Measurements from ENCODE around the gene ADCY7.

The ADCY7 gene

DNA sequence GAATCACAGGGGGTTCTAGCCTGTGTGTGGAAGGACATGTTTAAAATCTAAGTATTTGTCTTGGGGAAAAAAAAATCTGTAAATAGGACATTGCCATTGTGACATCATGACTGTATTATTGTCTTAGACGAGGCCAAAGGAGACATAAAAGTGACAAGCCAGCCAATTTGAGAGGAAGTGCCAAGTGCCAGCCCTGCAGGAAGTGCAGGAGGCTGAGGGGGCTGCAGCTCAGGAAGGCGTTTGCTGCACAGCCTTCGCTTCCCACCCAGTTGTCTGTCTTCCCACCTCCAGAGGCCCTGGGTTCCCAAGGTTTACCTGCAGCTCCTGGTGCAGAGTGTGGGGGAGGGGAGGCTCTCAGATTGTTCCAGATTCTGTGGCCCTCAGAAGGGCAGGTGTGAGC, 1.3 kb downstream of the ADCY7 start:
- no peak for DNase-seq (ENCODE audit: low spot score)

DNA sequence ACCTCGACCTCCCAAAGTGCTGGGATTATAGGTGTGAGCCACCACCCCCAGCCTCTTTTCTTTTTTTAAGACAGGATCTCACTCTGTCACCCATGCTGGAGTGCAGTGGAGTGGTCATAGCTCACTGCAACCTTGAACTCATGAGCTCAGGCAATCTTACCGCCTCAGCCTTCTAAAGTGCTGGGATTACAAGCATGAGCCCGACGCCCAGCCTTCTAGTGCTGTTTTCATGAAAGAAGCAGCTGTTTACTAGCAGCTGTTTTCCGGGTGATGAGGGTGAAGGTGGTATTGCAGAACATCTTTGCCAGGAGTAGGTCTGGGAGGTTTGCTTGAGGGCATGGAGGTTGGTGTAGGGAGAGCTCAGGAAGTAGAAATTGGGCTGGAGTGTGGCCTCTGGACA, 2.0 kb downstream of the ADCY7 start:
- DNase-seq (ENCODE audit: low spot score) = no peak

DNA sequence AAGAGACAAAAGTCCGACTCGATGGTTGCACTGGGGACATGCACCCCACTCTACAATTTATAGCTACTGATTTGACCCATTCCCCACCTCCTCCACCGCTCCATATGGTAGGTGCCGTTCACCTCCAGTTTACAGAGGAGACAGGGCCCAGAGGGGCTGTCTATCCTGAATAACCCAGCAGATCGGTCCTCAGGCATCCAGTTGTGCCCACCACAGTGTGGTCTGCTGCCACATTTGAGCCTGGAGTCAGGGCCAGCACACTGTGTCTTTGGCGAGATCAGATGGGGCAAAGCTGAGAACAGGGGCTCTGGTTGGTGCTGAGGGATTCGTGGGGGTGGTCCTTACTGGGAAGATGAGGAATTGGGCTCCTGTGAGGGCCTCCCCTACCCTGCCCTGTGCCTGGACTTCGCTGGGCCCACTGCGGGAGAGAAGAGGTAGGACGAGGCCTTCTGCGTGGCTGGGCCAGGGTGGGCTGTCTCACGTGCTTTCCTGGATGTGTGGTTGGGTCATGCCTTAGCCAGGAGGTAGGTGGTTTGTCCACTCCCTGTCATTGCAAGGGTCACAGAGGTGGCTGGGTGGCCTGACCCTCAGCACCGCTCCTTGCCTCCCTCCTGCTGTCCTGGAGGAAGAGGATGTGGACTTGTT, 2.8 kb downstream of the ADCY7 start:
- DNase-seq (ENCODE audit: low spot score) = no peak

DNA sequence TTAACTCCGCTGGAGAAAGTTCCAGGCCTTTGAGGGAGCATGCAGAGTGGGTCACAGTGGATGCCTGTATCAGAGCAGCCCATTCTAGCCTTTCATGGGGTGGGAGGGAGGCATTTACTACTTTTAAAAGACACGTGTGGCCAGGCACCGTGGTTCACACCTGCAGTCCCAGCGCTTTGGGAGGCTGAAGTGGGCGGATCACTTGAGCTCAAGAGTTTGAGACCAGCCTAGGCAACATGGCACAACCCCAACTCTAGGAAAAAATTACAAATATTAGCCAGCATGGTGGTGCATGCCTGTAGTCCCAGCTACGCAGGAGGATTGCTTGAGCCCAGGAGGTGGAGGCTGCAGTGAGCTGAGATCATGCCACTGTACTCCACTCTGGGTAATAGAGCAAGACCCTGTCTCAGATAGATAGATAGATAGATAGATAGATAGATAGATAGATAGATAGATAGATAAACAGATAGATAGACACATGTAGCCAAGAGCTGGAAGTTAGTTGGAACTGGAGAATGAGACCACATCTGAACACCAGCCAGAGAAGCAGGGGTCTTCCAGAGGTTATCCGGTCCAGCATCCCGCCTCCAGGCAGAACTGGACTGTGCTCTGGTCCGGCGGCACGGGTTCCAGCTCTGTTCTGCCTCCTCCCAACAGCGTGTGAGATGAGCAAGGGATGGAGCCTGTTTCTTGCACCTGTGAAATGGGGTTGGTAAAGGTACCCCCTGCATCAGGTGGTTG, 3.6 kb downstream of the ADCY7 start:
- DNase-seq (ENCODE audit: low spot score) = no peak

DNA sequence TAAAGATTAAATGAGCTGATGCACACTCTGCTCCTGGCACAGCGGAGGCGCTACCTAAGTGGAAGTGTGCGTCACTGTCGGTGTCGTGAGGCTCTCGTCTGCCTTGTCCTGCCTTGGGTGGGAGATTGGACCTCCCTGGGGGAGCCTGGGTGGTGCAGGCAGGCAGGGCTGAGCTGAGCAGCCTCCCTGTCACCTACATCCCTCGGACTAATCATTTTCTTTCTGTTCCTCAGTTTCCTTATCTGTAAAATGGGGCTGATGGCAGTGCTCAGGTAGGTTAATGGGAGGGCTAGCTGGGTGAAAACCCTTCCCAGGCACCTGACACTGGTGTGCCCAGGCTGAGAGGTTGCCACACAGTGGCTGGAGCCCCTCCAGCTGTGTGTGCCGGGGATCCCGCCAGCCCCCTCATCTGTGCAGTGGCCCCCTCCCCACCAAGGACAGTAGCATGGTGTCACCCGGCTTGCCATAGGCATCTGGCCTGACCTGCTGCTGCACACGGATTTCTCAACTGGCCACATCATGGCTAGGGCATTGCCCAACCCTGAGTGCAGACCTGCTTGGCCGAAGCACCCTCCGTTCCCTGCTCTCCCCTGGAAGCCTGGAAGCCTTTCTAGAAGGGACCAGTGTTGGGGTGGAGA, 4.3 kb downstream of the ADCY7 start:
- DNase-seq (ENCODE audit: low spot score) = no peak

DNA sequence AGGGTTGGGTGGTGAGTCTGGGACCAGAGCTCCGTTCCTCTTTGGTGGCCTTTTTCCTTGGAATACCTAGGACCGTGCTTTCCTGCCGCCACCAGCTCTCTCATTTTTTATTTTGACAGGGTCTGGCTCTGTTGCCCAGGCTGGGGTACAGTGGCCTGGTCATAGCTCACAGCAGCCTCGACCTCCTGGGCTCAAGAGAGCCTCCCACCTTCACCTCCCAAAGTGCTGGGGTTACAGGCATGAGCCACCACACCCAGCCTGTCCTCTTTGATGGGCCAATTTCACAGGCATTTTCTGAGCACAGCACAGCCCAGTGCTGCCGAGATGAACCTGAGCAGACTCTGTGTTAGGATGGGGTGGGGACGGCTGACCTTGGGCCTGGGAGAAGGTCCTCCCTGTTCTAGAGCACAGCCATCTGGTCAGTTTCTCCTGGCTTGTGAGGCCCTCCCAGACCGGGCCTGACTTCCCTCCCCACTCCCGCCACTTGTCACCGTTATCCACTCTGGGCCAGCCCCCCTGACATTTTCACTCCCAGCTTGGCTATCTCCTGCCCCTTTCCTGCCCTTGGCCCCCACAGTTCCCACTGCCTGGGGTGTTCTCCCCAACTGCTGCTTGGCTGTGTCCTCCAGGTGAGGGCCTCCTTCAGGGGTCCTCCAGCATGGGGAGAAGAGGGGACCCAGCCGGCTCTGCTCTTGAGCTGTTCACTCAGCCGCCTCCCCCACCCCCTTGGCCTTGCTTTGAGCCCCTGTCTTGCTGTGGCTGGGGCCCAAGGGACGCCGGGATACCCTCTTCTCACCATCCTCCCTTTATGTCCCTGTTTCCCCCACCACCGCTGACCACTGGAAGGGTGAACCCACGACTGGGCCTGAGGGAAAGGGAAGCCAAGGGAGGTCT, 5.0 kb downstream of the ADCY7 start:
- no peak for DNase-seq (ENCODE audit: low spot score)

DNA sequence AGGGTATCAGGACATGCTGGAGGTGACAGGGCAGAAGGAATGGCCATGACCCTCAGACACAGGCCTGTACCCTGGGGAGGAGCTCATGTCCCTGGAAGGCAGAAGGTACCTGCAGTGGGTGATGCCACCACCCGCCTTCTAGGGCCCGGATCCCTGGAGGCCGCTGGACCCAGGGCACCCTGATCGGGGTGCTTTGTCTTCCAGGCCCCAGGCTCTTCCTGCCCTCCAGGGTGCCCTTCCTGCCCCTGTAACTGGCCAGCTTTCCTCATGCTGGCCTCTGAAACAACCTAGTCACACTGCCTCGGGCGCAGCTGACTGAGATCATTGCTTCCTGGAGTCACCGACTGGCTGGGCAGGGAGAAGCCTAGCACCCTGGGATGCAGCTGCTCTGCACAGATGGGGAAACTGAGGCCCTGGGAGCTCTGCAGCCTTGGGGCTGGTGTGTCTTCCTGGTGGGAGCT, 5.8 kb downstream of the ADCY7 start:
- no peak for DNase-seq (ENCODE audit: low spot score)

DNA sequence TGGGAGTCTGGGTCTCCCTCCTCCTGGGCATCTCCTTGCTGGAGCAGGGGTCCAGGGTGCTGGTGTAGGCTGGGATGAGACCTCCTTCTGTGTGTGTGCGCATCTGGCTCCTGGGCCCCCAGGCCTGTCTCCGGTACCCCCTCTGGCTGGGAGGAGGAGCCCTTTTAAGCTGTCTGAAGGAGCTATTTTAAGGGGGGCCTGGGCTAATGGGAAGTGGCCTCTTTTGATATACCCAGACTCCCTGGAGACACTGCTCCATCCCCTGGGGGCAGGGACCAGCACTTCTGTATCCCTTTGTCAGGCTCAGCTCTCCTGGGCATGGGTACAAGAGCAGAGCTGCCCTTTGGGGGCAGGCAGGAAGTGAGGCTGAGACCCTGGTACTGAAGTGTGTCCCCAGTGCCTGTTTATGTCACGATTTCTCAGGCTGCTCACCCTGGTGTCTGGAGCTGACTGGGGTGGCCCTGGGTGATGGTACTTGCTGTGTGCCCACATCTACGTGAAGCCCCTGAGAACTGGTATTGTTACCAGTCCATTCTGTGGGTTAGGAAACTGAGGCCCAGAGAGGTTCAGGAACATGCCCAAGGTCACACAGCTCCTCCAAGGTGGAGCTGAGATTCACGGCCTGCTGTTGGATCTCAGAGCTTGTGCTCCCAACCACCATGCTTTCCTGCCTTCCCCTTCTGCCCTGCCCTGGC, 6.5 kb downstream of the ADCY7 start:
- DNase-seq (ENCODE audit: low spot score) = no peak

DNA sequence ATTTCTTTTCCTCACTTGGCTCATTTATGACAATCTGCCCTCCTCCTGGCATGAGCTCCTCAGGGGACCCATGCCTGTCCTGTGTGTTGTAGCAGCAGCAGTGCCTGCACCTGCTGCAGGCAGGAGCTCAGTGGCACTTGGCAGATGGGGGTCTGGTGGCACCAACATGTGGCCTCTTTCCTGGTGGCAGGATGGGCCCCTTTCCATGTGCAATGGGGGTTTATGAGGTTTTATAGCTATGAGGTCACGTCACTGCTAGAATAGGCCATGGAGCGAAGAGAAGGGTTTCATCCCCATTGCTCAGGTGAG, 7.0 kb downstream of the ADCY7 start:
- no peak for DNase-seq (ENCODE audit: low spot score)

DNA sequence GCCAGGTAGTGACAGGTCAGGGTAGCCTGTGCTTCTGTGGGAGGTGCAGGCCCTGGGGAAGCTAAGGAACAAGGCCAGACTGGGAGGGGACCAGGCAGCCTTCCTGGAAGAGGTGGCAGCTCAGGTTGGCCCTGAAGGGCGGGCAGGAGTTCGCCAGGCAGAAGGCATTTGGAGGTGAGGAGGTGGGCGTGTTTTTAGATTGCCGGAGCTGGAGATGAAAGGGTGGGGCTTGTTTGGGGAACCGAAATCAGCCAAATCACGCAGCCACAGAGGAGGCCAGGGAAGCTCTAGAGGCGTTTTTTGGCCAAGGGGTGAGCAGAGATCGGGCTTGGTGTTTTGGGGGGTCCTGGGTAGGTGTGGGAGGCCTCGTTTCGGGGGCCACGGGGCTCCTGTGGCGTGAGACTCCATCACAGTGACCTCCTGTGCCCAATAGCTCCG, 7.6 kb downstream of the ADCY7 start:
- no peak for DNase-seq (ENCODE audit: low spot score)

DNA sequence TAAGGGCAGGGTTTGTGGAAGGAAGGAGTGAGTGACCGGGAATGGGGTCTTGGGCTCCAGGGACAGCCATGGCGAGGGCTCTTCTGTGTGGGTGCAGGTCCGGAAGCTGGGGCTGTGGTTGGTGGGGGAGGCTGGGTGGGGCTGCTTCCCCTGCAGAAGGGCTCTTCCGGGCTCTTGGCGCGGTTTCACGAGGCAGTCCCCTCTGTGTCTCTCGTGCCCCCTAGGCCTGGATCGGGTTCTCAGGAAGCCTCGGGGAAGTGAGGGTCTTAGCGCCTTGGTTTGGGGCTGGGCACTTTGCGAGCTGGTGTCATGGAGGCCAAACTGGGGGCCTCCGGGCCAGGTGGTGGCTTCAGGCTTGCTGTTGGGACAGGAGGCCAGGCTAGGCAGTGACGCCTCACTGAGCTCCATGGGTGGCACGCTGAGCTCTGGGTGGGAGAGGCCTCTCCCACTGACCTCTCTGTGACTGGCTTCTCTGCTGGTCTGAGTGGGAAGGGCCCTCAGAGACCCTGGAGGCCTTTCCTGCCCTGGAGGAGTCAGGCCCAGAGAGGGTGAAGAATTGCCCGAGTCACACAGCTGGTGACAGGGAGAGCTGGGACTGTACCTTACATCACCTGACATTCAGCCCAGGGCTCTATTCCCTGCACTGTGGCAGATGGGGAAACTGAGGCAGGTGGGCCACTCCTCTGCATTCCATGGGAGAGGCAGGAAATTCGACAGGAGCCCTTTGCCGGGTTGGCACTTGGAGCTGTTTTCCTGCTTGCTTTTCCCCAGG, 8.2 kb downstream of the ADCY7 start:
- no peak for DNase-seq (ENCODE audit: low spot score)

DNA sequence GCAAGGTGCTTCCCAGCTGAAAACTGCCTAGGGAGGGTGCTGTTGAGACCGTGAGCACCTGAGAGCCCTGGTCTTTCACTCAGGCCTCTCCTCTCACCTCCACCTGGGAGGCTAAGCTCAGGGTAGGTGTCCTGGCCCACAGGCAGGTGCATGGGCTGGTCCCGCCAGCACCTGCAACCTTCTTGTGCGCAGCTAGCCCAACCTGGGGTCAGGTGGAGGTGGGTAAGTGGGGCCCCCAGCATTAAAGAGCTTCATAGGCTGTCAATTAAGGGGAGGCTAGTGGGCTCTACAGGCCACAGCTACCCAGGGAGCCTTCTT, 8.7 kb downstream of the ADCY7 start:
- no peak for DNase-seq (ENCODE audit: low spot score)

DNA sequence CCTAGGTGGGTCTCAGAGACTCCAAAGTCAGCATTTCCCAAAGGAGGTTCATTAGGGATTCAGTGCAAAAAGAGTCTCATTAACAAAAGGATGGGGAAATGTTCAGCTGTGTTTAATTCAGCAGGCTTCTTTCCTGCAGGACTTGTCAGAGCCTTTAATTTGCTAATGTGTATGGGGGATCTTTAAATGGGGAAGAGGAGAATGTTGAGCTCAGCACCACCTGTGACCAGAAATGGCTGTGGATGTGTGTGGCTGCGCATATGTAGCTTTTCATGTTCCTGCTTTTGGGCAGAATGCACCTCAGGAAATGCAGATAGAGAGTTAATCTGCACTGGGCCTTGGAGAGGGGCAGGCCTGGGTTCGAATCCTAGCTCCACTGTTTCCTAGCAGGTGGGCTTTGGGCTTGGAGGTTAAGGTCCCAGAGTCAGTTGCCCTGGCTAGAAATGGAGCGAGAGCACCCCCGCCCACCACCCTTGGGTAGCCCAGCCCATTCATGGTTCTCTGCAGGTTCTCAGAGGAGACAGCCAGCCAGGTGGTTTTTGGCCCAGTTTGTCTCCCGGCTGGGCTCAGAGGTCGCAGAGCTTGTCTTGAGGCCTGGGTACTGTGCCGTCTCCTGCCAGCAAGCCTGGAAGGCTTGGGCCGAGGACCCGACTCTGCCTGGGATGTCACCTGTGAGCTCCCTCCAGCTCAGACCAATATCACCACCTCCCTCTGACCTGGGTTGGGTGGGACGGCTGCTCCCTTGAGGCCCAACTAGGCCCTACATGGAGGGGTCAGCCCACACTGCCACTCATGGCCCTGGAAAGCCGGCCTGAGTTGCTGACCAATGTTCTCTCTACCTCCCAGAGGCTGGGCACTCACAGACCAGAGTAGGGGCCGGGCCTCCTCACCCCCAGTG, 9.3 kb downstream of the ADCY7 start:
- no peak for DNase-seq (ENCODE audit: low spot score)

DNA sequence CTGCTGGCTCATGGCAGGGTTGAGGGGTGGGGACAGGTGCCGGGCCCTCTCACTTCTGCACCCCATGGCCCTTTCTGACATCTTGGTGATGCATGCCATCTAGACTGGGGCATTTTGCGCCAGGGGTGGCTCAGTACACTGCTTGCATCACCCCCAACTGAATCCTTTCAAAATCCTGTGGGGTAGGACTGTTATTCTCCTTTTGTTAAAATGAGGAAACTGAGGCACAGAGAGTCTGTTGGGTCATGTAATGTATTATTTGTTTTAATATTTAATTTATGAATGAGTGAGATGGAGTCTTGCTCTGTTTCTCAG, 9.9 kb downstream of the ADCY7 start:
- no peak for DNase-seq (ENCODE audit: low spot score)

DNA sequence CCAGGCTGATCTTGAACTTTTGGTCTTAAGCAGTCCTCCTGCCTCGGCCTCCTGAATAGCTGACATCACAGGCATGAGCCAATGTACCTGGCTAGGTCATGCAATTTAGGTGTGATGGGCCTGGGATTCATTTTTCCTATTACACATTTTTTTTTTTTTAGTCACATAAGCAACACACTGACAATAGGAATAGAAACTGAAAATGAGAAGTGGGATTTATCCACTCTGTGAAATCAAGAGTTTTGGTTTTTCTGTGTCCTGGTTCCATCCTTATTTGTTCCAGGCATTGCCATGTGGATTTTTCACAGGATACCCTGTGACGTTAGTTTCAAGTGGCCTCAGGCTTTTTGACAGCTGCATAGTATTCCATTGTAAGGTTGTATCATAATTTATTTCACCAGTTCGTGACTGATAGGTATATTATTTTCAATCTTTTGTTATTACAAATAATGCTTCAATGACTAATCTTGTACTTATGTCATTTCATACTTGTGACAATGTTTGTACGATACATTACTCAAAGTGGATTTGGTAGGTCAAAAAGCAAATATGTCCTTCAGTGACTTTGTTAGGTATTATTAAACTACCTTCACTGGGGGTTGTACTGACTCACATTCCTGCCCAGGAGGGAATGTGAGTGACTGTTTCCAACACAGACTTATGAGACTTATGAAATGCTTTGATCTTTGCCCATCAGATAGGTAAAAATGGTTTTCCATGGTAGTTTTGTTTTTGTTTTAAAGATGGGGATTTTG, 10.6 kb downstream of the ADCY7 start:
- no peak for DNase-seq (ENCODE audit: low spot score)

DNA sequence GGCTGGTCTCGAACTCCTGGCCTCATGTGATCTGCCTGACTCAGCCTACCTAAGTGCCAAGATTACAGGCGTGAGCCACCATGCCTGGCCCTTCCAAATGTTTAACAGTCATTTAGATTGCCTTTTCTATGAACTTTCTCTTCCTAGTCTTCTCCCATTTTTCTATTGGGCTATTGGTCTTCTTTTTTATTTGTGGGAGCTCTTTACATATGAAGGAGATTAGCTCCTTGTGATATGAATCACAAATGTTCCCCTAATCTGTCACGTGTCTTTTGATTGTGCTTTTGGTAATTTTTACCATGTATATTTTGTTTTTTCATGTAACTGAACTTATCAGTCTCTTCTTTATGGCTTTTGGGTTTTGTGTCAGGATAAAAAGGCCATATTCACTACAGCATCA, 11.9 kb downstream of the ADCY7 start:
- DNase-seq (ENCODE audit: low spot score) = no peak

DNA sequence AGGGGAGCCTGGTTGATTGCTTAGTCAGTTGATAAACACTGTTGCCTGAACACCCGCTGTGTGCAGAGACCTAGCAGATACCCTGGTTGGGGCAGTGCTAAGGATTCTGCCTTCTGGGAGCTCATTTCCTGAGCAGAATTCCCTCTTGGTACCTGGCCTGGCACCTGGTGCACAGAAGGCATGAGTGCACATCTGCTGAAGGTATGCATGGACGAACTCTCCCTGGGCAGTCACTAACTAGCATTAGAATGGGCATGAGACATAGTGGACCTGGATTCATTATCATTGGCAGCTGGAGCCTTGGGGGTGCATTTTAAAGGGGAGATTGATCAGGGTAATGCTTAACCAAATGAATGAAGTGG, 13.1 kb downstream of the ADCY7 start:
- DNase-seq (ENCODE audit: low spot score) = no peak

DNA sequence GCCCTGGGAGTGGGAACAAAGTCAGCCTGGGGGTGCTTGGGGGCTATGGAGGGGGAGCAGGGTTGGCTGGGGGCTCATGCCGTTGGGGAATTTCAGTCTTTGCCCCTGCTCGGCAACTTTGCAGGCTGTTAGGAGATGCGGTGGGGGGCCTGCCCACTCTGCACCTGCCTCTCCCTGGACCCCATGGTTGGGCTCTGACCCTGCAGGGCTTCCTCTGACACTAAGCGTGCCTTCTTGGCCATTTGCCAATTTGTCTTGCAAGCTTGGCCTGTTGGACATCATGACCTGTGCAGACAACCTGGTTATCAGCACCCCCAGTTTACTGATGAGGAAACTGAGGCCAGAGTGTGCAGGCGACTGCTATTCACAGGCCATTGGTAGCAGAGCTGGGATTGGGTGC, 14.6 kb downstream of the ADCY7 start:
- no peak for DNase-seq (ENCODE audit: low spot score)

DNA sequence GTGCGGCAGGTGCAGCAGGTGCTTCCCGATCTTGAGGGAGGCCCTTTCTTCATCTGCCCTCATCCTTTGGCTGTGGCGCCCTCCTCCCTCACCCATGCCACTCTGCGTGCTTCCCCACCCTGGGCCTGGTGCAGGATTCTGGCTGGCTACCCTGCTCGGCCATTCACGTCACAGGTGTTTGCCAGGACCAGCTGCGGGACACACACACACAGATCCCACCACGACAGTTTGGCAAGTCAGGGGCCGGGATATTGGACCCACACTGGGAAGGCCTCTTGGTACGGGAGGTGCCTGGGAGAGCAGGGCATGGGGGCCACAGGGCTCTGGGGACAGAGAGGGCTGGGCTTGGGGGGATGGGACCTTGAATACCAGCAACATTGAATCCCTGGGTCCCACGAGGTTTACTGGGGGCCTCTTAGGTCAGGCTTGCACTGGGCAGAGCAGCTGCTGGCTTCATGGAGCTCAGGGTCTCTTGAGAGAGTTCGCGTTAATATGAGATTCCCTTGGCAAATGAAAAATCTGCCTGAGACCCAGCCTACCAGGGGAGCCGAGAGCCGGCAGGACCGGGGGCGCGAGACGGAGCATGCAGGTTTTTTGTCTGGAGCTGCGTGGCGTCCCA, 15.1 kb downstream of the ADCY7 start:
- no peak for DNase-seq (ENCODE audit: low spot score)
